Pancreas (tissue), 10 donors: ENCODE measurements around the gene UBR7. TPM values are rescaled to one million over a fixed set of nuclear protein-coding genes. Genes with fewer than 3 reads are reported as not detected.

Experiments used
- ATAC-seq, 4 donors: fragments of 200-7000 bp; cut with Tn5 transposase; one replicate each; pipeline versions ENCODE4 v1.8.0 to v1.9.1; 2020; ENCODE audit warnings: mild to moderate bottlenecking in 4 of 4, moderate library complexity in 4 of 4
- DNase-seq, 6 donors: peaks; one replicate each; pipeline ENCODE4 v3.0.0-alpha.2; 2020
- FAIRE-seq: peaks from 2 replicates; lab custom pipeline; 2012; peaks lifted over from hg19 to GRCh38; lab: Jason Lieb, UNC
- H3K27ac ChIP-seq, 4 donors: fragments of 200-600 bp; sonication (generic); 1 replicate in 3 of 4; 2 replicates in 1 of 4; pipeline versions ENCODE4 v1.5.0 to v1.8.0; 2020
- H3K27me3 ChIP-seq, 4 donors: fragments of 200-600 bp; one replicate each; pipeline ENCODE4 v1.8.0; 2021
- H3K36me3 ChIP-seq, 3 donors: fragments of 200-600 bp; sonication (generic) in 1 of 3; one replicate each; pipeline versions ENCODE4 v1.5.0 to v1.8.0; 2020 to 2021
- H3K4me1 ChIP-seq, 3 donors: fragments of 200-600 bp; one replicate each; pipeline ENCODE4 v1.8.0; 2021
- H3K4me3 ChIP-seq, 4 donors: fragments of 200-600 bp; sonication (generic) in 2 of 4; one replicate each; pipeline versions ENCODE4 v1.5.0 to v1.8.0; 2020 to 2021
- H3K9me3 ChIP-seq, 4 donors: fragments of 200-600 bp; one replicate each; pipeline ENCODE4 v1.8.0; 2021
- CTCF ChIP-seq, 4 donors: fragments of 200-600 bp; sonication (generic) in 3 of 4; IDR thresholded peaks; one replicate each; pipeline versions ENCODE4 v1.5.0 to v1.8.0; 2021; ENCODE audit warnings: antibody characterized with exemption in 4 of 4
- WGBS, 2 donors: extraction: QIAGEN DNeasy Blood & Tissue Kit; methylation state at CpG; one replicate each; pipeline ENCODE4 v1.1.7; 2013; 5-methylcytosine and 5-hydroxymethylcytosine counted together
- intact Hi-C, 3 donors: fragments of 100-400 bp; cut with DNase I; formaldehyde crosslinking; loops; one replicate each; pipeline versions ENCODE4 v1.11.1 to v1.14.2; 2022
- polyA plus RNA-seq, 2 donors: library from polyadenylated mRNA; stranded (reverse); fragments of 200-250 nt; gene quantifications; one replicate each; pipeline ENCODE4 v1.2.3, GENCODE V29; 2013
- total RNA-seq, 6 donors: library from RNA; stranded (reverse); fragmentation: NEBNext Ultra II Directional in 4 of 6; extraction: Animal tissue kit (Norgen Biotek cat#: 25700) in 4 of 6; gene quantifications; one replicate each; pipeline versions ENCODE4 v1.2.1 to v1.2.4, GENCODE V29; 2021 to 2023
- donor health status: healthy with polysubstance abuse.
- donor health status: DM: no; HTN: no; CAD: no; lungs with moderate emphysema.
- donor health status: DM: no; HTN: no; CAD: no.
- donor health status: control.
- donor health status: control.
- donor health status: Bipolar disorder and iron deficiency.
- donor health status: DM: yes; HTN: yes; CAD: no.
- donor health status: DM: no; HTN: no; CAD: no.
- donor health status: DM: no; HTN: no; CAD: no.
- donor health status: DM: yes; HTN: yes; CAD: no.

Gene UBR7
- total and polyA plus RNA-seq, 8 donors, result 5.5 to 17.6 (median 11.9) TPM

DNA sequence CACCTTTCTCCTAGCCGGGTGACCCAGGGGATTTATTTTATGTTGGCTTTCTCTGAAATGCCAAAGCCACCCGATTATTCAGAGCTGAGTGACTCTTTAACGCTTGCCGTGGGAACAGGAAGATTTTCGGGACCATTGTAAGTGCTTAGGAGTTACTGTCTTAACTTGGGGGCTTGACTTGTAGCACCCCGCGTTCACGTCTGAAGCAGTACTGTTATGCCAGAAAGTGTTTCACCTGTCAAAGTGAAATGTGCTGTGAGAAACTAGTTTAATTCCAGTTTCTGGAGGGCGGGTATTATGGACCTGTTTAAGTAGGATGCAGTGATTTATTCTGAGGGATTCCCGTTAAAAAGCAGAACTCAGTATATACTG lies 21.7 kb upstream of the UBR7 start:
- H3K4me3 ChIP-seq, result peak overlapping the region; percentile 75 to 97 (median 95)
- peak overlapping the region; percentile 90 to 95 (median 92) for H3K27ac ChIP-seq
- no peaks in the 10 kb centered on the region for H3K27me3 ChIP-seq
- peaks cover 0 to 24% (median 10%) of the 10 kb centered on the region in 3 donors for H3K4me1 ChIP-seq
- DNase-seq (no peak), FAIRE-seq (no peak), ATAC-seq (no peak)
- intact Hi-C loops, result no loop called here
- H3K36me3 ChIP-seq, result no peaks in the 10 kb centered on the region
- H3K9me3 ChIP-seq, result no peaks in the 10 kb centered on the region
- TF ChIP-seq CTCF (IDR thresholded peaks at IDR 0.05), result no peak
- WGBS, 2 donors, result 0% methylated on average over 10 of the region's 10 CpGs

- no peaks in the 10 kb centered on the region for H3K36me3 ChIP-seq
- no peak overlapping the region for H3K4me3 ChIP-seq
- no peak overlapping the region for H3K27ac ChIP-seq
- H3K27me3 ChIP-seq, result no peaks in the 10 kb centered on the region
- no peaks in the 10 kb centered on the region for H3K9me3 ChIP-seq
- no peak for ATAC-seq
- TF ChIP-seq CTCF (IDR thresholded peaks at IDR 0.05), result no peak
- H3K4me1 ChIP-seq, result peaks cover 0 to 24% (median 10%) of the 10 kb centered on the region in 3 donors
- FAIRE-seq, result no peak
- intact Hi-C loops, result no loop called here
- no peak for DNase-seq
- WGBS, 2 donors, result 65 to 79% methylated on average over 6 of the region's 6 CpGs
Observed at GRCh38 chr14:93186466-93186865, 20.6 kb upstream of the UBR7 start.

- Histone ChIP-seq H3K4me1 (peaks cover 0 to 24% (median 10%) of the 10 kb centered on the region in 3 donors), H3K27ac (no peak overlapping the region), H3K9me3 (no peaks in the 10 kb centered on the region), H3K4me3 (no peak overlapping the region), H3K36me3 (no peaks in the 10 kb centered on the region), H3K27me3 (no peaks in the 10 kb centered on the region)
- WGBS, 2 donors, result 90 to 93% methylated on average over 3 of the region's 3 CpGs
- no peak for TF ChIP-seq CTCF (IDR thresholded peaks at IDR 0.05)
- no peak for FAIRE-seq
- intact Hi-C loops, result no loop called here
- DNase-seq, result no peak
- no peak for ATAC-seq
Observed at GRCh38 chr14:93186956-93187355, 20.1 kb upstream of the UBR7 start.

GRCh38 chr14:93195316-93195999 lies 11.6 kb upstream of the UBR7 start:
- Histone ChIP-seq H3K4me1 (no peaks in the 10 kb centered on the region), H3K4me3 (no peak overlapping the region), H3K27me3 (no peaks in the 10 kb centered on the region), H3K9me3 (no peaks in the 10 kb centered on the region), H3K27ac (no peak overlapping the region), H3K36me3 (no peaks in the 10 kb centered on the region)
- WGBS, 2 donors, result 87 to 100% methylated on average over 1 of the region's 1 CpG
- TF ChIP-seq CTCF (IDR thresholded peaks at IDR 0.05), result no peak
- ATAC-seq (no peak), FAIRE-seq (no peak), DNase-seq (no peak)
- intact Hi-C loops, result no loop called here

DNA sequence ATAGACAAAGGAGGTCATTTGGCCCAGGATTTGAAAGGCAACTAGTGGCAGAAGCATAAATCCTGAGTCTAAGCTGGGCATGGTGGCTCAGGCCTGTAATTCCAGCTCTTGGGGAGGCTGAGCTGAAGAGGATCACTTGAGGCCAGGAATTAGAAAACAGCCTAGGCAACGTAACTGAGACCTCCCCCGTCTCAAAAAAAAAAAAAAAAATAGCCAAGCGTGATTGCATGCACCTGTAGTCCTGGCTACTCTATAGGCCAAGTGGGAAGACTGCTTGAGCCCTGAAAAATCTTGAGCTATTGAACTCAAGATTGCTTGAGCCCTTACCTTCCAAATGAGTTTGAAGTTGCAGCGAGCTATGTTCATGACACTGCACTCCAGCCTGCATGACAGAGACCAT lies 8.0 kb upstream of the UBR7 start:
- TF ChIP-seq CTCF (IDR thresholded peaks at IDR 0.05), result no peak
- H3K27me3 ChIP-seq, result no peaks in the 10 kb centered on the region
- H3K4me3 ChIP-seq, result no peak overlapping the region
- no peaks in the 10 kb centered on the region for H3K36me3 ChIP-seq
- 91 to 98% methylated on average over 4 of the region's 4 CpGs for WGBS, 2 donors
- intact Hi-C loops, result no loop called here
- no peaks in the 10 kb centered on the region for H3K9me3 ChIP-seq
- H3K4me1 ChIP-seq, result no peaks in the 10 kb centered on the region
- no peak for DNase-seq
- no peak for FAIRE-seq
- ATAC-seq, result no peak
- H3K27ac ChIP-seq, result no peak overlapping the region
